Stimulated activated CD4-positive, alpha-beta T cell treated with anti-CD3 and anti-CD28 coated beads, Interleukin-4, amount 100 ng/mL, for 48 hours (primary cell): ENCODE measurements around the gene SNX8.
A peak's percentile ranks its signal among the peaks of the same experiment; 100 is the strongest.

Source experiments
- DNase-seq, 2 donors: peaks; one replicate each; pipeline ENCODE4 v3.0.0-alpha.2; 2020; ENCODE audit warnings: low read depth in 2 of 2

The SNX8 gene

DNA sequence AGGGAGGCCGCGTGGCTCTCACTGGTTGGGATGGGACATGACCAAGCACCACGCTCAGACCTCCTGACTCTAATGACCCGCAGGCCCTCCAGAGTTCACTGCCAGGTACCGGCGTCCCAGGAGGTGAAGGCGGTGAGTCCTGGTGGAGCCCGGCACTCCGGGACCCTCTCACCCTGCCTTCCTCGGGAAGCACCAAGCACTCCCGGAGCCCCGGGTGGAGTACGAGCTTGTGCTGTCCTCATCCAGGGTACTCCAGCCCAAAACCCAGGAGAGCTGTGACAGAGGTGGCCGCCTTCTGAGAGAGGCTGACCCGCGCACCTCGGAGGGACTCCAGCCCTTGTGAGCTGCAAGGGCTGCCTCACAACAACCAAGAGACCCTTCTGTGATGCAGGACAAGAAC is 90.9 kb downstream of the SNX8 start:
- DNase-seq, result no peak

DNA sequence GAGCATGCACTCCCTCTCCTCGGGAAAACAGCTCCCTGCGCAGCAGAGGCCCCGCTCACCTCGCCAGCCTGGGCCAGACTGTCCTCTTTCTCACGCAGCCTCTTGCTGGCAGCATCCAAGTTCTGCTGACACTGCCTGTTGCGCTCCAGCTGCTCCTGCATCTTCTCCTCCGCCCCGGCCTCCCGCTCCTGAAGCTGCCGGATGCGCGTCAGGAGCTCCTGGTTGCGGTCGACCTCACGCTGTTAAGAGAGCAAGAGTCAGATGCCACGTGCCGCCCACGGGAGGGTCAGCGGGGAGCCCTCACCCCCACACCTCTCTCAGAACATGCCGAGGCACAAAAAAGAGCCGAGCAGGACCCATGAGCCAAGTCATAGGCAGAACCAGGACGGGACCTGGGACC is 91.7 kb downstream of the SNX8 start:
- DNase-seq, result no peak

DNA sequence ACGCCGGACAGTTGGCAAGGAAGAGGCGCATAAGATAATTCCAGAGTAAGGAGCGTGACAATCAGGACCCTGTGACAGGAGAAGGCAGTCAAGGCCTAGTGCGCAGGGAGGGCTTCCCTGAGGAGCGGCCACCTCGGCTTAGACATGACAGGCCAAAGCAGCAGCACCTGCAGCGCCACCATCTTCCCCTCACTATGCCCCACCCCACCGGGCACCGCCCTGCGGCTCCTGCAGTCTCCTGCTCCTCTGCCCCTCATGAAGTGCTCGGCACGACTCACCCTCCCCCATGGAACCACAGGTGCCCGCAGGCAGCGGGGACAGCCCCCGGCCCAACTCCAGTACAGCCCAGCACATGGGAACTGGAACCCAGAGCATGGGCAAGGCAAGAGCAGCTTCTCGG is 93.3 kb downstream of the SNX8 start:
- no peak for DNase-seq

DNA sequence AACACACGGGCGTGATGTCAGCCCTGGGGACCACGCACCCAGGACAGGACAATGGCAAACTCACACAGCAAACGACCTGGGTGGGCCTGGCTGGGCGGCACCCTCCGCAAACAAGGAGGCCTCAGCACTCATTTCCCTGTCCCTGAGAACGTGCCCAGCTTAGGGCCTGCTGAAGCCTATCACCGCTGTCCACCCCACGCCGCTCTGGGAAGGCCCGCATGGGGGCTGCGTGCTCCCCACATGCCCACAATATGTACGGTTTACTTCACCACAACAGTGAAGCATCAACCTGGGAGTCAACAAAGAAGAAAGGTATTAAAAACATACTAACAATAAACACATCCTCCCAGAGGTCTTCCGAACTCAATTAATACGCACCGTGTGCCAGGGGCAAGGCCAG is 93.7 kb downstream of the SNX8 start:
- DNase-seq, result no peak

DNA sequence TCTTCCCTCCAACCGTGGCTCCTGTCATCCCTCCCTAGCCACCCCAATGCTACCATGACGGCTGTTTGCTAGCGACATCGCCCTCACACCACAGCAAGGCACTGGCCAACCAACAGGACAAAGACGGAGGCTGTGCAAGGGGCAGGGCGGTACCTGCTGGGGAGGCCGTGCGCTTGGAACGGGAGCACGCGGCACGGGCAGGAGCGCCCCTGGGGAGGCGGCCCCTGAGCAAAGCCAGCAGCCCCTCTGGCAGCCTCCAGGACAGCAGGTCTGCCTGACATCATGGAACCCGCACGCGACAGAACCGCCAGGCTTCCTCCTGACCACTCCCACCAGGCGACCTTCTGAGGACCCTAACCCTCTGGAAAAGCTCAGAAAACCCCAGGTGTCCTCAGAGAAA is 94.2 kb downstream of the SNX8 start:
- no peak for DNase-seq

DNA sequence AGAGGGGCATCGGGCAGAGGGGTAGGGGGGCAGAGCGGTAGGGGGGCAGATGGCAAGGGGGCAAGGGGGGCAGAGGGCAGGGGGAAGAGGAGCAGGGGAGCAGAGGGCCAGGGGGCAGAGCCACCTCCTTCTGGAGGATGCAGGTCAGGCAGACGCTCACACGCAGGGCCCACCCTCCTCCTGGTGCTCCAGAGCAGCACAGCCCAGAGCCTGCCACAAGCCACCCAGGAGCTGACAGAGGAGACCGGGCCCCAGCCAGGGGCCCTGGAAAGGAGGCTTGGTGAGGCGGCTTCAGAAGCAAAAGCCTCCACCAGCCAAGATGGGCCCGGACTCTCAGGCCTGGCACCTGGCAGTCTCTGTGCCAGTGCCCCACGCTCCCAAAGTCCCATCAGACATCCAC is 94.6 kb downstream of the SNX8 start:
- DNase-seq, result no peak

DNA sequence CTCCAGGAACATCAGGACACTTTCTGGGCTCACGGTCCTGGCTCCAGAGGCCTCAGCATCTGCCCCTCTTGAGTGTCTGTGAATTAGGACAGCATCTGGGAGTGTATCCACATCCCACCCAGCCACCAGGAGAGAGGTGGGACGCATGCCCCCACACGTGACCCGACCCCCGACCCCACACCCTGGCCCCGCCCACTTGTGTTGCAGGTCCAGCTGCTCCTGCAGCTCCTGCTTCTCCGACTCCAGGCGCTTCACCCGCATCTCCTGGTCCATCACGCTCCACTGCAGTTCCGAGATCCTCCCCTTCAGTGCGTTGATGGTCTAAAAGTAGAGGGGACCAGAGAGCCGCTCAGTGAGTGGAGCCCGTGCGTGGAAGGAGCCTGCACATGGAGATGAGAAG is 95.1 kb downstream of the SNX8 start:
- DNase-seq, result no peak

DNA sequence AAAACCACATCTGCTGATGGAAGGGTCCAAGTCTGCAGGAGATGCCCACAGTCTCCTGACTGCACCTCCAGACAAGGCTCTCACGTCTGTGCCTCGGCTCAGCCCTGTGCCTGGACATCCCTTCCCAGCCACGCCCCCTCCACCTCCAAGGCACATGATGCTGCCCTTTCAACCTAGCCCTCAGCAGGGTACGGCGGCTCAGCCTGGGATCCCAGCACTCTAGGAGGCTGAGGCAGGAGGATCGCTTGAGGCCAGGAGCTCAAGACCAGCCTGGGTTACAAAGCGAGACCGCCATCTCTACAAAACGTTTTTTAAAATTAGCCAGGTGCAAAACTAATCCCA is 95.8 kb downstream of the SNX8 start:
- no peak for DNase-seq

DNA sequence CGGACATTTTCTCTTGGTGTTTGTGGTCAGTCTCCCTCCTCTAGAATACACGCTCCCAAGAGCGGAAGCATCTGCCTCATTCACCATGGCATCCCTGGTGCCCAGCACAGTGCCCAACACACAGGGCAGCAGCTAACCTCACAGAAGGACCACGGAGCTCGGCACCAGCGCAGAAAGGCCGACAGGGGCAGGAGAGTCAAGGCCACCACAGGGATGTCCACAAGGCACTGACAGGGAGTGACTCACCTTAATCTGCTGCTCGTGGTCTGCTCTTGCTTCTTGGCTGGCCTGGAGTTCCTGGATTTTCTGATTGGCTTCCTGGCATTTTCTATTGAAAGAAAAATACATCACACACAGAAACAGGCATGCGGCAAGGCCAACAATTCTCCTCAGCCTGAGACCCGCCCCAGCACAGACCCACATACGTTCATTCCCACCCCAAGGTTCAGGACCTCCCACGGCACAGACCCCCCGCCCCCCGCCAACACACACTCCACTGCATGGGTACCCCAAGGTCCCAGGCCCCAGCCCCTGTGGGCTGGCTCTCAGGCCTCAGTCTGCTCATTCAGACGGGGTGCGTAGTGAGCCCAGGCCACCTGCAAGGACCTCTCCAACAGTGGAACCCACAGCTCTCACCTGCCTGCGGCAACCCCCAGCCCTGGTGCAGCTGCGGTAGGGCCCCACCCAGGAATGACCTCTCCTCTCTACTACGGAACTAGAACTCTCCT is 96.4 kb downstream of the SNX8 start:
- DNase-seq, result no peak

DNA sequence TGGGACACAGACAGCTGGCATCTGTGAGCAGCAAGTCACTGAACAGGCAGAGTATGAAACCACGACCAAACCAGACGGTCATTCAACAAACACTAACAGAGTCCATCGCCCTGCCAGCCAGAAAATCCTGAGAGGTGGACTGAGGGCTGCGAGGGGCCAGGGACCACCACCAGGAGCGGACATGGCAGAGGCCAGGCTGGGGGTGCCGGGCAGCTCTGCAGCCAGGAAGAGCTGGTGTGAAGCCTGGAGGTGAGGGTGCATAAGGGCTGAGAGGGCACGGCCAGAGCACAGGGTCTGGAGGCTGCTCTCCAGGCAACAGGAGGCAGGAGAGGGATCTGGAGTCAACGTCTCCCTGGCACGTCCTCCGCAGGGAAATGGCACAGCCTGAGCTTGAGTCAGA is 97.0 kb downstream of the SNX8 start:
- DNase-seq, result no peak

DNA sequence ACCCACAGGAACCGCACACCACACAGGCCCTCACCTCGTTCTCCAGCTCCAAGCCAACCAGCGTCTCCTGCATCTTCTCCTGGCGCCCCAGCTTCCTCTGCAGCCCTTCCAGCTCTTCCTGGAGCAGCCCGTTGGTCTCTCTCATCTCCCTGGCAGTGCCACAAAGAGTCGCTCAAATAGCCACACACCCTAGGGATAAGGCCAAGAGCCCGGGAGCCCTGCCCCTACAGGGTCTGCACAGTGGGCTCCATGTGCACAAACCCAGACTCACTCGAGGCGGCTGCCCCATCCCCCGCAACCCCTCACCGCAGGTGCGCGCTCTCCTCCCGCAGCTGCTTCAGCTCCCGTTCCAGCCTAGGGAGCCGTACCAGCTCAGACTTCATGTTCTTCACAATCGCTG is 98.4 kb downstream of the SNX8 start:
- no peak for DNase-seq

DNA sequence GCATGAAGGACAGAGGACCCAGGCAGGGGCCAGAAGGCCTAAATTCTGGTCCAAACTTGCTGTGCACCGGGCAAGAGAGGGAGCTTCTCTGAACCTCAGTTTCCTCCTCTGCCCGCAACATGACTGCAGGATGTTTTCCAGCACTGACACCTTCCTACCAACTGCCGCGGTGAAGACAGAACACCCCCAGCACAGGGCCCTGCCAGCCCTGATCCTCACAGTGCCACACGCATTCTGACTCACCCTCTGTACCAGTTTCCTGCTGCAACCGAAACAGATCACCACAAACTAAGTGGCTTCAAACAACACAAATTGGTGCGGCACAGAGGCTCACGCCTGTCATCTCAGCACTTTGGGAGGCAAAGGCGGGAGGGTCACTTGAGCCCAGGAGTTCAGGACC is 99.6 kb downstream of the SNX8 start:
- no peak for DNase-seq

DNA sequence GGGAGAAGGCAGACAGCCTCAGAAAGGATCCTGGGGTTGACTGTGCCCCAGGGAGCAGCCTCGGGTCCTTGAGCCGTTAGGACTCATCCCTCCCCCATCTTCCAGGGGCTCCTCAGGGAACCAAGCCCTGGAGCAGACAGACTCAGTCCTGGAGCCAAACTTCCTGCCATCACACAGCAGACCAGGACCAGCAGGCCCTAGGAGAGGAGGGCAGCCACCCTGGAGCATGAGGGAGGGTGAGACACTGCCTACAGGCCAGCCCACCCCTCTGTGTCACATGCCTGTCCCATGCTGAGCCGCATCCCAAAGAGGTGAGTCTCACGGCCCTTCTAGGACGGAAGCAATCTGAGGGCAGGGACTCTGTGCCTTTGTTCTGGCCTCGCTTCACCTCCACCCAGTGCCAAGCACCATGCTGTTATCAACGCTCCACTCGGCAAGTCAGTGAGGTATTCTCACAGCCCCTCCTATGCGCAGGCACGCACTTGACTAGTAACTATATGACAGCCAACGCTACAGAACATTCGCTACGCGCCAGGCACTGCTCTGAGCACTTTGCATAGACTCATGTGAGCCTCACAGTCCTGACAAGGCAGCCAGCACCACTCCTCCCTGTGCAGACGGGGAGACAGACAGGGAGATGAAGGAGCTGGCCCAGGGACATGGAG is 100.6 kb downstream of the SNX8 start:
- no peak for DNase-seq

DNA sequence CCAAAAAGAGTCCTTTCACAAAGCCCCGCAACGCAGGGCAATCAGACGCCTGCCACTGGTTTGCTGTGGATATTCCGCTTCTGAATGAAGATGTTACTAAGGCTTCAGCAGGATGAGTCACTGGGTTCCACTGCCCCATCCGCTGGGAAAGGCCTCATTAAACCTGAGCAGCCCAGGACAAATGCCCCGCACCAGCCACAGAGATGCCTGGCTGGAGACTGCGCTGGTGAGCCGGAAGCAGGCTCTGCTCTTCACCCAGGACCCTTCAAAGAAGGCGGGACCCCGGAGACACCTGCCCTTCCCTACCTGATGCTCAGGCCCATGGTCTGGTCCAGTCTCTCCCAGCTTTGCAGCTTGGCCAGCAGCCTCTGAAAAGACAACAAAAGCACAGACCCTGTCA is 101.3 kb downstream of the SNX8 start:
- DNase-seq, result no peak

DNA sequence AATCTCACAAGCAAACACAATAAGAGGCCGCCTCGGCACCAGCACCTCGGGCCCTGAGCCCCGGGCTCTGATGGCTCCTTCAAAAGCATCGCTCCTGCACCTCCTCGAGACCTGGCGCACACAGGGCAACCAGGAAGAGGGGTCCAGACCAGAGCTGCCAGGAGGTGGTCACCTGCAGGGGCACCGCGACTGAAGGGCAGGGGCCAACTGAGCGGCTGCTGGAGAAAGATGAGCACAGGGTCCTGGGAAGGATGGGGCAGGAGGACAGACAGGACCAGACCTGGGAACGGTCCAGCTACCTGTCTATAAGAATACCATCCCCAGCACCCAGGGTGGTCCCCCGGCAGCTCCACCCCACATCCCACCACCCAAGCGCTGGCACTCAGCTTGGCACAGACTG is 102.3 kb downstream of the SNX8 start:
- no peak for DNase-seq

DNA sequence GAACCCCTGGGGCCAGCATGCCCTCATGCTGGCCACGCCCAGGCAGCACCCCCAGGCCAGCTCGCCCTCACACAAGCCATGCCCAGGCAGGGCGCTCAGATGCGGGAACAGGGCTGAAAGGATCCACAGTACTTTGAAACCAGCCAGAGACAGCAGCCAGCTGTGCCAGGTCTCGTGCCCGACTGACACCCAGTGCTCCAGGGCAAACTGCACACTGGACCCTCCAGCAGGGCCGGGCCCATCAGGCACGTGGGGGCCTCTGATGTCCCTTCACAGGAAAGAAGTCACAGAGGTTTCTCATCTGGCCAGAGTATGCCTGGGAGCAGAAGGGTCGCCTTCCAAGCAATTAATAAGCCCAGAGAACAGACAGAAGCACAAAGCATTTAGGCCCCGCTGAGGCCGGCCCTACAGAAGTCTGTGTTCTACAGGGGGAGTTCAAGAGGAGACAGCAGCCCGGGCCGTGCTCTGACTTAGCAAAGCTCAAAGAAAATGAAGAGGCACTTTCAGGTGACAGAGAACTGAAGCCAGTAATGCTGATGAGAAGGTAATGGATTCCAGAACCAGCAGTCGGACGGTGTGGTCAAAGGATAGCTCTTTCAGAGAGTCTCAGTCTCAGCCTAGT is 102.9 kb downstream of the SNX8 start:
- no peak for DNase-seq

DNA sequence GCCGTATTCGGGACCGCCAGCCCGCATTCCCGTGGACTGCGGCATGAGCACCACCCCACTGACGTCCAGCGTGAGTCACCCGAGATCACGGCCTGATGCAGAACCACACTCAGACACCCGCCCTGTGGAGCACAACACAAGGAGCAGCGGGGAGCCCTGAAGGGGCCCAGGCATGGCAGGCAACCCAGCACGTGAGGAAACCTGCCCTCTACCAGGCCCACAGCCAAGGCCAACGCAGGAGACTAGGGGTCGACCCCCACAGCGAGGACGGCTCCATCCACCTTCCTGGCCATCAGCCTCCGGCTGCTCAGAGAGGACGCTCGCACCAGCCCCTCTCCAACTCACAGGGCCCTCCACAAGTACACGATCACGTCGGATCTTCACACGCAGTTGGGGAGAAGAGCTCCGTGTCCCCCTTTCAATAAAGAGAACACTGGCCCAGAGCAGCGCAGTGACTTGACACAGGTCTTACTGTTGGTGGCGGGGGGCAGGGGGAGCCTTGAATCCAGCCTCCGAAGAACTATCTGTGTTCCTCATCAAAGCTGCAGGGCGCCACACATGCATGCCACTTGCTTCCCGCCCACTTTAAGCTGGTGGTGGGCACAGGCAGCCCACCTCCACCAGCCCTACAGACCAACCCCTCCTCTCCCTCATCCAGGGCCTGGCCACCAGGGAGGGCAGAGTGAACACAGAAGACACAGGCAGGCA is 103.5 kb downstream of the SNX8 start:
- DNase-seq, result no peak

DNA sequence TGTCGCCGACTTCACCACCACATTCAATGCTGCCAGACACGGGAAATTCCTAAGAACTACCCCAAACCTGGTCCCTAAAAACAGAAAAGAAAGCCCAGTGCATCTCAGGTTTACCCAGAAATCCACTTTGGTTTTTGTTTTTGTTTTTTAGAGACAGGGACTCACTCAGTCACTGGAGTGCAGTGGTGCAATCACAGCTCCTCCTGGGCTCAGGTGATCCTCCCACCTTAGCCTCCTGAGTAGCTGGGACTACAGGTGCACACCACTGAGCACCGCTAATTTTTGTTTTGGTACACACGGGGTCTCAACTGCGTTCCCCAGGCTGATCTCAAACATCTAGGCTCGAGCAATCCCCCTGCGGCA is 104.3 kb downstream of the SNX8 start:
- DNase-seq, result no peak

DNA sequence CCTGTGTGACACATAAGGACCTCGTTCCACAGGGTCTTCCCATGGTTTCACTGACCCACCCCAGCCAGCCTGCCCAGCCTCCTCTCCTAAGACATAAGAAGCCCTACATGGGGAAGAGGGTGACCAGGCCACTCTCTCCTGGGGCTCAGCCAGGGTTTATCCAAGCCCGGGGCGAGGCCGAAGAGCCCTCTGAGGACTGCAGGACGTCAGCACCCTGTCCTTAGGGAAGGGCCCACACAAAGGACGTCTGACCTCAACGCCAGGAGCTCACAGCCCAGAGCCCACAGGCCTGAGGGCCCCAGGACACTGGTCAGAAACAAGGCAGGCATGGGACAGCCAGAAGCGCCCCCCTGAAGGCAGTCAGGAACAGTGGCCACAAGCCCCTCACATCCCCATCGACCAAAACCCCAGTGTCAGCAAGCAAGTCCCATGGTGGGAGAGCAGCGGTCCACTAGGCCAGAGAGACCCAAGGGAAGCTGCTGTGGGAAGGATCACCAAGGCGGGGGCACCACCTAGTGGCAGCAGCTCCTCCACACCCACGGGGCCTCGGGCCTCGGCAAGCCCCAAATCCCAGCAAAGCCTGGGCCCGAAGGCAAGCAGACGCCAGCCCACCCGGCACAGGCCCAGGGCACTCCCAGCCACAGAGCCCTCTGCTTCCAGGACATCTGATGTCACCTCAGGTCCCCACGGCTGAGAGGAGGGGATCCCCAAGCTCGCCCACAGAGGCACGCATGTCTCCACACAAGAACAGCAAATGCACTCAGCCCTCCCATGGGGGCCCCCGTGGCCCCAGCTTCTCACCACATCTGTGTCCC is 104.9 kb downstream of the SNX8 start:
- DNase-seq, result peak; percentile 11 to 20

DNA sequence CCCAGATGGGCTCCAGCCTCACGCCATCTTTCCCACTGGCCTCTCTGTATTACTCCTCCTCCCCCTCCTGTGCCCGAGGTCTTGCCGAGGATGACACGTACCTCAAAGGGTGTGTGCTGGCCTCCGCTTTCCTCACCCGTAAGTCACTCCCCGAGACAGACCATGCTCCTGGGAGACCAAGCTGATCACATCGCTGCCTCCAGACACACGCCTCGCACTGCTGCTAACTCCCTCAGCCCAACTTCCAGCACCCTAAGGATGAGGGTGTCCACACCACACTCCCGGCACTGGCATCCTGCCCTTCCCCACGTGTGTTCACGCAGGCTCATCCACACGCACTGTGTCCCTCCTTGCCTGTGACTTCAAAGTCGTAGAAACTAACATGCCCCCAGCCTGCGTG is 105.5 kb downstream of the SNX8 start:
- DNase-seq, result no peak

DNA sequence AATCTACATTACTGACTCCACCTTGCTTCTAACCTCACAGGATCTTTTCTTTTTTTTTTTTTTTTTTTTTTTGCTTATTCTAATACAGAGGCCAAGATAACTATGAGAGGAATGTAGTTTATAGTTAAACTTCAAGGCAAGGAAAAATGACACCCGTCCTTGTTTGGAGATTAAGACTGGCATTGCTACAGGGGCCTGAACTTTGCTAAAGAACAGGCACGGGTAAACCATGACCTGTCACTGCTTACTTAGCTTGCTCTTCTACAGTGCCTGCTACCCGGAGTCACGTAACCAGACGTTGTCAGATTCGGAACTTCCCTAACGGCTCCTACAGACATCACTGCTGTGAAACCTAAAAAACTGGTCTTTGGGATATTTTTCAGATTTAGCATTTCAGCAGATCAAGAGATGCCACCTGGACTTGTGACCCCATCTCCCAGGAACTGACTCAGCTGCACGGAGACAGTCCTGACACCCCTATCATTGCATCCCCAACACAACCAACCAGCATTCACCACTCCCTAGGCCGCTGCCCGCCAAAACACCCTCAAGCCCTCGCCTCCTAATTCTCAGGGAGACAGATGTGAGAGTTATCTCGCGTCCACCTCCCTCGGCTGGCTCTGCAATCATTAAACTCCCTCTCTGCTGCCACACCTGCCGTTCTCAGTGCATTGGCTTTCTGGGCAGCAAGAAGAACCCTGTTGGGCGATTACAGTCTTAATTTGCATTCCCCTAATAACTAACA is 109.0 kb downstream of the SNX8 start:
- no peak for DNase-seq
